H7 (cell line): ENCODE results near the gene LINGO4. TPM values are rescaled to one million over a fixed set of nuclear protein-coding genes. Genes with fewer than 3 reads are reported as not detected.

Source experiments
- DNase-seq: peaks from one replicate; pipeline ENCODE4 v3.0.0; 2012
- H3K27me3 ChIP-seq: 2 replicates; pipeline ENCODE4 v1.6.0; 2011; ENCODE audit warnings: mild to moderate bottlenecking, low read length; ENCODE audit not compliant: control insufficient read depth, insufficient read depth
- H3K36me3 ChIP-seq: replicated peaks from 2 replicates; pipeline ENCODE4 v1.5.1; 2011; ENCODE audit warnings: low read length; ENCODE audit not compliant: control insufficient read depth, insufficient read depth
- H3K4me3 ChIP-seq: 2 replicates; pipeline ENCODE4 v1.5.1; 2011; ENCODE audit warnings: low read depth, mild to moderate bottlenecking, control low read depth, low read length, moderate library complexity; ENCODE audit not compliant: insufficient read depth
- total RNA-seq: library from RNA; depleted of rRNA; stranded (reverse); fragments of >200 nt; shearing (Covaris generic); gene quantifications from 2 replicates; pipeline ENCODE4 v1.2.3, GENCODE V29; 2014; rRNA removed

LINGO4 gene
- 0.07 TPM in 1 of 2 replicates, not detected in the other for total RNA-seq

- Histone ChIP-seq H3K27me3 (peaks cover 2% of the 10 kb centered on the region; the same call in 1 of the 2 replicates), H3K36me3 (no peaks in the 10 kb centered on the region)
- DNase-seq = peak; percentile 28
Observed at GRCh38 chr1:151805066-151805820, at the start of gene LINGO4. Gene LINGO4, minus strand, starts transcription at chr1:151805419. Its CDS starts 2,715 bp downstream, at chr1:151802704.

DNA sequence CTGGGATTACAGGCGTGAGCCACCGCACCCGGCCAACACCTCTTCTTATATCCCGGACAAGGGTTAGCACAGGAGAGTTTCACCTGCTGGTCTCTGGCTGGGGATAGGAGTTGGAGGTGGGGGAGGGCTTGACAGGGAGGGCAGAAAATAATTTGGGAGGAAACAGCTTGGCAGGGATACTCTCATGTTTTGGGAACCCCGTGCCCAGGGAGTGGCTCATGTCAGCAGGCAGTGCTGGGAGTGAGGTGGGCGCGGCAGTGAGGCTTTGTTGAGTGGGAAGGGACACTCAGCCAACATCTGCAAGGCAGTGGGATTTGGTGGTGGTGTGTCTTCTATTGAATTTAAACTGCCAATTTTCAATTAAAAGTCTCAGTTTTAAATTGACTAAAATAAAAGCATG is 49.4 kb upstream of the LINGO4 start:
- DNase-seq = no peak
- Histone ChIP-seq H3K36me3 (no peaks in the 10 kb centered on the region), H3K27me3 (peaks cover 21% of the 10 kb centered on the region), H3K4me3 (no peak overlapping the region)

More at GRCh38 chr1:151805066-151805820, at the start of gene LINGO4:
- no peak within 1 kb of the TSS for H3K4me3 ChIP-seq

- H3K27me3 ChIP-seq = peaks cover 9% of the 10 kb centered on the region
- DNase-seq = peak; percentile 38
- H3K4me3 ChIP-seq = no peak within 1 kb of the TSS
- no peaks in the 10 kb centered on the region for H3K36me3 ChIP-seq
Observed at GRCh38 chr1:151853411-151853943, 48.3 kb upstream of the LINGO4 start, which contains the start of gene THEM5. Gene THEM5, minus strand, starts transcription at chr1:151853712. Its CDS starts 147 bp downstream, at chr1:151853565.

GRCh38 chr1:151852733-151853132 is 47.5 kb upstream of the LINGO4 start:
- no peak overlapping the region for H3K4me3 ChIP-seq
- no peaks in the 10 kb centered on the region for H3K36me3 ChIP-seq
- DNase-seq = no peak
- peaks cover 5% of the 10 kb centered on the region for H3K27me3 ChIP-seq

GRCh38 chr1:151851886-151852285 is 46.7 kb upstream of the LINGO4 start:
- no peaks in the 10 kb centered on the region for H3K36me3 ChIP-seq
- peak; percentile 46 for DNase-seq

DNA sequence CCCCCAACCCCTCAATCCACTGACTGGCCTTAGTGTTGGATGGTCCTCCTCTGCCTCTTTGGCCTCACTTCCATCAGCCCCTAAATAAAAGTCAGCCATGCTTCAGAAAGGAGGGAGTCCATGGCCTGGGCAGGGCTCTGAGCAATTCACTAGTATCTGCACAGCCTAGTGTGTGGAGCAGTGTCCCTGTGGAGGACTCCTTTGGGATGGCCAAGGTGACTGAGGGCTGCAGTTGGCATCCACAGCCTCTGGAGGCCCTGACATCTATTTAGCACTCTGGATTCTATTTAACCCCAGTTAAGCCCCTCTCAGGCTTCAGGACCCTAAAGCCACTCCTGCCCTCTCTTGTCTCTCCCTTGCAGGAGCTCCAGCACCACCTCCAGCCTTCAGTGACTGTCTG is 44.7 kb upstream of the LINGO4 start:
- H3K27me3 ChIP-seq = peaks cover 2% of the 10 kb centered on the region; the same call in 1 of the 2 replicates
- DNase-seq = no peak
- H3K36me3 ChIP-seq = no peaks in the 10 kb centered on the region
- no peak overlapping the region for H3K4me3 ChIP-seq

More at GRCh38 chr1:151851886-151852285, 46.7 kb upstream of the LINGO4 start:
- Histone ChIP-seq H3K4me3 (no peak overlapping the region), H3K27me3 (peaks cover 2% of the 10 kb centered on the region; the same call in 1 of the 2 replicates)

GRCh38 chr1:151849126-151849525 is 43.9 kb upstream of the LINGO4 start:
- no peak for DNase-seq

DNA sequence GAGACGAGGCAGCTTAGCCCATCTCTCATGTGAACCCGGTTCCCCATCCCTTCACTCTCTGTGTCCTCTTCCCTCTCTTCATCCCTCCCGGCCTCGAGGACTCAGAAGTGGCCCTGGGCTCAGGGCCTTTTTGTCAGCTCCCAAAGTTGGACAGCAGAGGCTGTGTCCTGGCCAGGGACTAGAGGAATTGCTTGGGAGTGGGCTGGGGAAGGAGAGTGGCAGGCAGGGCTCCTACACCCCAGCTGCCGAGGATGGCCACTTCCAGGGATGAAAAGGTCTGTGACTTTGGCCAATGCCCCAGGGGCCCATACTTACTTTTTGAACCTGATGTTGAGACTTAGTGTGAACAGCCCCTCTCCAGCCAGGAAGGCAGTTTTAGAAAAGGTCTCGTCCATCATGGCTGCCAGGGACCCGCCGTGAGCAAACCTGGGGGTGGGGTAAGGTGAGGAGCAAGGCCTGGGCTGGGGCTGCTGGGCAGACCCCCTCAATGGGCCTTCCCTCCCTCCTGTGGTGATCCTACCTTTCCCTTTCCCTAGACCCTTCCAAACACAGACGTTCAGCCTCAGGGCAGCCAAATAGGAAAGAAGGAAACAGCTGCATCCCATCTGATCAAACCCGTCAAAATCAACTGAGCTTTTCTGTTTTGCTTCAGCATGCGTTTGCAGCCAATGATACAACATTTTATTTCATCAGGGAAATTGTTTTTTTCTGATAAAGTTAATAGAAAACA is 42.8 kb upstream of the LINGO4 start:
- H3K36me3 ChIP-seq = no peaks in the 10 kb centered on the region
- peak; percentile 44 for DNase-seq
- no peaks in the 10 kb centered on the region; the same call in 1 of the 2 replicates for H3K27me3 ChIP-seq
- H3K4me3 ChIP-seq = no peak overlapping the region

More at GRCh38 chr1:151849126-151849525, 43.9 kb upstream of the LINGO4 start:
- Histone ChIP-seq H3K36me3 (no peaks in the 10 kb centered on the region), H3K27me3 (peaks cover 2% of the 10 kb centered on the region; the same call in 1 of the 2 replicates), H3K4me3 (no peak overlapping the region)

DNA sequence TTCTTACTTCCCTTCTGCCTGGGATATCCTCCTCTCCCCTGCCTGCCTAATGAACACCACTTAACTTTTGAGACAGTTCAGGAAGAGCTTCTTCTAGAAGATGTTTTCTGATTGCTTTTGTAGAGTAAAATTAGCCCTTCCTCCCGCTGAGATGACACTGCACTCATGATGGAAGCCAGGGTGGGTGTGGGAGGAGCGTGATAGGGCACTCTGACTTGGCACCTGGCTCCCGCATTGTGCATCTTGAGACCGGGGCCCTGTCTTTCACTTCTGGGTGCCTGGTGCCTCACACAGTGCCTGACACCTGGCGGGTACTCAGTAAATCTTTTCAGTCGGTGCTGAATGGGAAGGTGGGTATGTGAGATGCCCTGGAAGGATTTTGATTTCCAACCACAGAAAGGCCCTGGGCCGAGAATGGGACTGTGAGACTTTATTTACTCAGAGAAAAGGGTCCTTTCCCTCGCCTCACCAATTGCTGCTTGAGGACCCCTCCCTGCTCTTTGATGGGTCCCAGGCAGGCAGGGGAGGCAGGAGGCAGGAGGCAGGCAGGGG is 41.5 kb upstream of the LINGO4 start:
- no peak for DNase-seq
- H3K36me3 ChIP-seq = no peaks in the 10 kb centered on the region
- no peaks in the 10 kb centered on the region; the same call in 1 of the 2 replicates for H3K27me3 ChIP-seq
- no peak overlapping the region for H3K4me3 ChIP-seq

DNA sequence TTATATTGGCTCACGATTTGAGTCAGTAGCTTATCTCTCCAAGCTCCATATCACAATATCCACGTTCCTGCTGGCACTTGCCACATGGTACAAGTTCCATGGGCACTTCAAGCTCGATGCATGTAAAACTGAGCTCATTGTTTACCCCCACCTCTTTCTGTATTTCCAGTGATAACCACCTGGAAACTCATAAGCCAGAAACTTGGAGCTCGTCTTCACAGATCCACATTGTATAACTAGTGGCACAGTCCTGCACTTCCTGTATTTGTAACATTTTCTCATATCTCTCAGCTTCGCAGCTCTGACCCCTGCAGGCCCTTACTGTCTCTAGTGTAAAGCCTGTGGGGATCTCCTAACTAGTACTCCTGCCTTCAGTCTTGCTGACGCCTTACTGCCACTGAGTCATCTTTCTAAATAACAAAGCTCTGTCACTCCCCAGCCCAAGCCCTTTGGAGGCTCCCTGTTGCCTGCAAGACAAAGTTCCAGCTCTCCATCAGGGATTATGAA is 40.9 kb upstream of the LINGO4 start:
- Histone ChIP-seq H3K36me3 (no peaks in the 10 kb centered on the region), H3K27me3 (no peaks in the 10 kb centered on the region; the same call in 1 of the 2 replicates), H3K4me3 (no peak overlapping the region)
- DNase-seq = peak; percentile 85

GRCh38 chr1:151843398-151843797 is 38.2 kb upstream of the LINGO4 start:
- Histone ChIP-seq H3K27me3 (peaks cover 15% of the 10 kb centered on the region), H3K4me3 (no peak overlapping the region), H3K36me3 (no peaks in the 10 kb centered on the region)
- DNase-seq = no peak

- no peak for DNase-seq
- H3K4me3 ChIP-seq = no peak overlapping the region
- peaks cover 33% of the 10 kb centered on the region for H3K27me3 ChIP-seq
- no peaks in the 10 kb centered on the region for H3K36me3 ChIP-seq
Observed at GRCh38 chr1:151841141-151841540, 35.9 kb upstream of the LINGO4 start.

DNA sequence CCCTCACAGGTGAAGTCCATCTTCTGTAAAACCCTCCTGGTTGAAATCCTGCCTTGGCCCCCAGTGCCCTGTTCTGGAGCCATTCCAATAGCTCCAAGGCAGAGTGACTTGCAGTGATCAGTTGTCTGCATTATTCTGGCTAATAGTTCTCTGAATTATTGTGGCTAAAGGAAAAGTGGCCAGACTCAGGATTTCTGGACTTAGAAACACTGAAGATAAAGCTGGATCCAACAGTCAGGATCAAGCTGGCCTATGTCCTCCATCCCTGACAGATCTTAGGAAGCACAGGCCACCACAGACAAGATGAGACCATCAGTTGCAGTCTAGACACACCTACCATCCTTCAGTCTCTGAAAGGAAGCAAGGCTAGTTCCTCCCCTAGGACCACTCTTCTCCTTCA is 35.2 kb upstream of the LINGO4 start:
- no peak for DNase-seq
- Histone ChIP-seq H3K36me3 (no peaks in the 10 kb centered on the region), H3K27me3 (peaks cover 33% of the 10 kb centered on the region), H3K4me3 (peak overlapping the region; percentile 57)
